Frontal cortex (tissue), 4 donors: Measurements from ENCODE around the gene SEZ6L. TPM values are rescaled to one million over a fixed set of nuclear protein-coding genes. Genes with fewer than 3 reads are reported as not detected.
"Not testable (repeated sequence)": the region's sequence is repeated elsewhere in the genome, so short reads cannot be mapped to it uniquely, and the experiment has no call there.

Source experiments
- DNase-seq, 2 donors: peaks; one replicate each; pipeline ENCODE4 v3.0.0; 2012; ENCODE audit warnings: low spot score in 2 of 2
- FAIRE-seq: peaks from 2 replicates; lab custom pipeline; 2012; peaks lifted over from hg19 to GRCh38; lab: Jason Lieb, UNC
- total RNA-seq: library from RNA; depleted of rRNA; stranded (reverse); fragments of >200 nt; gene quantifications from one replicate; pipeline ENCODE4 v1.2.3, GENCODE V29; 2014
- donor health status: control.
- donor health status: control.
- donor health status: control.

SEZ6L gene
- total RNA-seq, 1 donor from 2014 or later: 51.8 TPM

DNA sequence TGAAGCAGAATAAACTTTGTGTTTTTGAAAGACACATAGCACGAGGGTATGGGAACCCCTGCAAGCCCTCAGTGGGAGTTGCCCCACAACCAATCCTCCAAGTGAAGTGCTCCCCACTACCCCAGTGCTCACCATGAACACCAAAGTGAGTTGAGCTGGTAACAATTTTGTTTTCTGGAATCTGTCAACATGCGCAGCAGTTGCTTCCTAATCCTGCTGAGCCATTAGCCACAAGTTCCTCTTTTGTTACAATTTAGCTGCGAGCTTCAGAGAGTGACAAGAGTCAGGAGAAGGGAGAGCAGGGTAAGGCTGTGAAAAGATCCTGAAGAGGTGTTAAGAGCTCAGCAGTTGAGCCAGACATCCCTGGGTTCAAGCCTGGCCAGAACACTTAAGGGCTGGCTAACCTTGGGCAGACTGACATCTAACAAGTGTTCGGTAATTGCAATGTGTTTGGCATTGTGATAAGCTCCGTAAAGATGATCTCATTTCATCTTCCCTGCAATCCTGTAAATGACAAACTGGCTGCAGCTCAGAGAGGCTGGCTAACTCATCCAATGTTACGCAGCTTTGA, 235.7 kb downstream of the SEZ6L start:
- DNase-seq (no peak), FAIRE-seq (no peak)

DNA sequence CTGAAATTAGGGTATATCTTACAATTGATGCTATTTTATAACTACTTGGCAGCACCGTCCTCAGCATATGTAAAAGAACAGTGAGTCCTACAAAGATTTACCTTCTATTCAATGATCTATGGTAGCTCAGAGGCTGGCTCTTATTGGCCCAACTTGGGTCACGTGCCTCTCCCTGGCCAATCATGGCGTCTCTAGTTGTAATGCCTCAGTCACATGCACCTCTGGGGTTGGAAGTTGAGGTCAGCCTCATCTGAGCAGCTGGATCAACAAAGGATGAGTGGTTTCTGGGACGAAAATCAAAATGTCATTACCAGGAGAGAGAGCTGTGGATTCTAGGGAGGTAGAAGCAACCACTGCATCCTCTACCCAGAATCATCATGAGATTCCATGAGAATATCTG, 236.9 kb downstream of the SEZ6L start:
- no peak for FAIRE-seq

DNA sequence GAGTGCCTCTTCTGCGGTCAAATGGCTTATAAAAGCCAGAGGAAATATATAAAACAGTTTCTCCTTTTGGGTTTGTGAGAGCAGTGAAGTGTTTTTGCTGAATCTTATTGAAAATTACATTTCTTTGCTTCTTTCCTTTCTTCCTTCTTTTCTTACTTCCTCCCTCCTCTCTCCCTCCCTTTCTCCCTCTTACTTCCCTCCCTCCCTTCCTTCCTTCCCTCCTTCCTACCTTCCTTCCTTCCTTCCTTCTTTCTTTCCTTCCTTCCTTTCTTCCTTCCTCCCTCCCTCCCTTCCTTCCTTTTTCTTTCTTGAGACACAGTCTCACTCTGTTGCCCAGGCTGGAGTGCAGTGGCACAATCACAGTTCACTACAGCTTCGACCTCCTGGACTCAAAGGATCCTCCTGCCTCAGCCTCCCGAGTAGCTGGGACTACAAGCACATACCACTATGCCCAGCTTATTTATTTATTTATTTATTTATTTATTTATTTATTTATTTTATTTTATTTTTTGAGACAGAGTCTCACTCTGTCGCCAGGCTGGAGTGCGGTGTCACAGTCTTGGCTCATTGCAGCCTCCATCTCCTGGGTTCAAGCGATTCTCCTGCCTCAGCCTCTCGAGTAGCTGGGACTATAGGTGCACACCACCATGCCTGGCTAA, 239.4 kb downstream of the SEZ6L start:
- FAIRE-seq, DNase-seq: not testable (repeated sequence)

More for the DNA sequence above, 236.9 kb downstream of the SEZ6L start:
- no peak for DNase-seq

DNA sequence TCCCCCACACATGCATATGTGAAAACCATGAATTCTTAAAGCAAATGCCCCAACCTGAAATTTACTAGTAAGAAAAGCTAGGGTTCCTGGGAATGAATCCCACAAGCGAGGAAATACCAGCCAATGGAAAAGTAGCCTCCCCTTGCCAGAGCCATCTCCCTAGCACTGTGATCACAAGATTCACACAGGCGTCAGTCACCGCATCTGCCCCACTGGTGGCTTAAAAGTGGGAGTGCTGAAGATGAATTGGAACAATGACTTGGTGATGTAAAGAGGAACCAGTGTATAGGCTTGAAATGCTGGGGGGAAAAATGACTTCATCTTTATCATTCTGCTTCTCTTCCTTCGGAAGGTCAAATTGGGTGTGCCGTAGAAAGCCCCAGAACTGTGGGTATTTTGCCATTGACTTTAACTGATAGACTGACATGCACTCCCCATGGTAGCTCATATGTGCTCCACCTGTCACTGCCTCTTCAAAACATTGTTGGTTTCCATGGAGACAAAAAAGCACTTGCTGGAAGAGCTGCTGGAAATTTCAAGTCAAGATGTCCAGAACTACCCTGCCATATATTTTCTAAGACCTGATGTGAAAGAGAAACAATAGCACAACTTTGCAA, 240.6 kb downstream of the SEZ6L start:
- no peak for DNase-seq
- no peak for FAIRE-seq

DNA sequence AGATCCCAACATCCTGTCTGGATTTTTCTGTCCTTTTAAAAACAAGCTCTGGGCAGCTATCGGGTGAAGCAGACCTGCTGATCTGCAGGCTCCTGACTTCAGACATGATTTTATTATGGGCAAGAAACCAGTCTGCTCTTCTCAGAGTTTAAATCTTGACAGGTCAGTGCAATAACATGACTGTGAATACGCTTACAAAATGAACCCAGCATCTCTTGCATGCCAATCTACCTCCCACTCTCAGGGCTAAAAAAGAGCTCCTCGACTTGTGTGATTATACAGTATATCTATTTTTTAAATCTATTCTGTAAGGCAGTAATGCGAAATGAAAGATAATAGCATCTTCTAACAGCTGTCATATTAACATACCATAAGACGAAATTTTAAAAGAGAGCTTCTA, 241.1 kb downstream of the SEZ6L start:
- FAIRE-seq (no peak), DNase-seq (no peak)

DNA sequence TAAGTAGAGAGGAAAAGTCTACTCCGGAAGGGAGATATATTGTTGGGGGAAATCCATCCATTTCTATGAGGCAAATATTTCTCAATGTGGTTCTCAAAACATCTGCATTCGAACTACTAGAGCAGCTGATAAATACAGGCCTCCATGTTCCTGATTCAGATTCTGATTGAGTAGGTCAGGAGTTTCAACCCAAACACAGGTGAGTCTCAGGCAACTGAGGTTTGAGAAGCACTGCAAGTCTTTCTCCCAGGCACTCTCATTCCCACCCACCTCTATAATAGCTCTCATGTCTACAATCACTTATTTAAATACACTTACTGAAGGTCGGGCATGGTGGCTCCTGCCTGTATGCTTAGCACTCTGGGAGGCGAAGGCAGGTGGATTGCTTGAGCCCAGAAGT, 245.1 kb downstream of the SEZ6L start:
- no peak for FAIRE-seq
- no peak for DNase-seq

DNA sequence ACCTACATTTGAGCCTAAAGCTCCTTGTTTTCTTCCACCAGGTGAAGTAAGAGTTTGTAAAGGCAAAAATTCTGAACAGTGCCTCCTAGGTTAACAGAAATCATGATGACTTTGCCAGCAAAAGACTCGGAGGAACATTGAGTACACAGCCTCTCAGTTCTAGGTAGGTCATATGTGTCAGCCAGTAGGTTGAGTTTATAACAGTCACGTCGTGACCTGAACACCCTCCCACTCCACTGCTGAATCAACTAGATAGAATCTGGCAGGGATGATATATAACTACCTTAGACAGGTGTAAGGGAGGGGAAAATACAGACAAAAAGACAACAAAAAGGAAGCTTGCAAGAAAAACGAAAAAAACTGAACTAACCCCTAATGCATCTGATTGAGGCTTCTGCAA, 247.0 kb downstream of the SEZ6L start:
- DNase-seq (no peak), FAIRE-seq (no peak)

DNA sequence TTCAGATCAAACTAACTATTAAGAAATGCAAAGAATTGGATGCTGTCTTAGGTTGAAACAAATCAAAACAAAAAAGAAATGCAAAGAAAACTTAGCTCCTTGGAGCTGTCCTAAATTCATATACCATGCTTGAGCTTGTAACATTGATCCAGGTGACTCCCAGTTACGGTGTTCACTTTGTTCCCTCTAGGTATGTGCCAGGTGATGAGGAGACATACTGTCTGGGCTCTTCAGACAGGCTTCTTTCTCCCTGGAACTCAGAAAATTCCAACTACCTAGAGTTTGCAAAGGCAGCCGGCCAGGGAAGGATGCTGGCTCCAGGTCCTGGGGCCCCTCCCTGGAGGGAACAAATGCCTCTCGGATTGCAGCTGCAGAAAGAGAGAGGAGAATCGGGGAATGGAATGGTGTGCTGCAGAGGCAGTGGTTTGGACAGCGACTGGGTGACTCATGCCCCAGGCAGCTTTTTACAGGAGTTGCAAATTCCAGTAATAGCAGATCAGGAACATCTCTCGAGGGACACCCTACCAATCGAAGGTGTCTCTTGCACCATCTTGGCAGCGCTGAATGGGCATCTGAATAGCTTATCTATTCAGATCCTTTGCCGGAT, 247.5 kb downstream of the SEZ6L start:
- FAIRE-seq: no peak
- DNase-seq: no peak

DNA sequence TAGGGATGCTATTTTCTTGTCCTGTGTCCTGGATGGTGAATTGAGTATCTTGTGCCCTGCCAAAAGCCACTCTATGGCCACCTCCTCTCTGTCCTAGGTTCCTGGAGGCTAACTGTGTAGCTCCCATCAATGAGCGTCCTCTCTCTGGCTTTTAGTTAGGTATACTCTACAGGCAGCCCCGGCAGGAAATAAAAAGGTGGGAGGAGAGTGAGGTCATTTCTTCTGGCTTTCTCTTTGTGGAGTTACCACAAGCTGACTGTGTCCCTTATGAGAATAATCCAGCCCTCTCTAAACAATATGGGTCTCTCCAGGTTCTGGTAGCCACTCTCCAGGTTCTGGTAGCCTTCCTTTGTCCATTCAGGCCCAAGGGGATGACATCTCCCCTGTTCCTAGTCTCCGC, 248.1 kb downstream of the SEZ6L start:
- no peak for FAIRE-seq

DNA sequence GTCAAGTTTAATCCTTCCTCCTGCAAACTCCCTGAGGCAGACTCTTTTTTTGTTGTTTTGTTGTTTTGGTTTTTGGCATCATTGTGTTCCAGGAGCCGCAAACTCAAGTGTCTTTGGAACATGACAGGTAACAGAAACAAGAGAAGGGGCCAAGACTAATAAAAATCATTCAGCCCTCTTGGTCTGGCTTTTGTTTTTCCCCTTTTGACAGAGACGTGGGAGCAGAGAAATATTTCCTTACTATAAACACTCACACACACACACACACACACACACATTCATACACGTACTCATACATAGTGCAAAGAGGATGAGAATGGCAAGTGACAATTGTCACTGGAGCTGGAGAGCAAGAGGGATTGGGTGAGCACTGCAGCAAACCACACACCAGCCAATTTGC, 249.4 kb downstream of the SEZ6L start:
- FAIRE-seq (no peak), DNase-seq (no peak)

More for the DNA sequence above, 248.1 kb downstream of the SEZ6L start:
- DNase-seq: no peak

DNA sequence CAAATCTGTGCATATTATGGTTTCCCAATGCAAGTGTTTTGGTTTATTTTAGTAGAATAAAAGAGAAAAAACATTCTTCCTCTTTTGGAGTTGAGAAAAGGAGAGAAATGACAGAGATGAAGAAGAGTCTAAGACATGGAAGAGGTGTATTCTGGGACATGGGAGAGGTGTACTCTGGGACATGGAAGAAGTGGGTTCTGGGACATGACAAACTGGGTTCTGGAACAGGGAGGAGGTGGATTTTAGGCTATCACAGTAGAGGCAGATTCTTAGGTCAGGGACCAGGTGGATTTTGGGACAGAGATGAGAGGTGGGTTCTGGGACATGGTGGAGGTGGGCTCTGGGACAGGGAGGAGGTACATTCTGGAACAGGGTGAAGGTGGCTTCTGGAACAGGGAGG, 257.7 kb downstream of the SEZ6L start:
- no peak for FAIRE-seq
- DNase-seq: no peak

DNA sequence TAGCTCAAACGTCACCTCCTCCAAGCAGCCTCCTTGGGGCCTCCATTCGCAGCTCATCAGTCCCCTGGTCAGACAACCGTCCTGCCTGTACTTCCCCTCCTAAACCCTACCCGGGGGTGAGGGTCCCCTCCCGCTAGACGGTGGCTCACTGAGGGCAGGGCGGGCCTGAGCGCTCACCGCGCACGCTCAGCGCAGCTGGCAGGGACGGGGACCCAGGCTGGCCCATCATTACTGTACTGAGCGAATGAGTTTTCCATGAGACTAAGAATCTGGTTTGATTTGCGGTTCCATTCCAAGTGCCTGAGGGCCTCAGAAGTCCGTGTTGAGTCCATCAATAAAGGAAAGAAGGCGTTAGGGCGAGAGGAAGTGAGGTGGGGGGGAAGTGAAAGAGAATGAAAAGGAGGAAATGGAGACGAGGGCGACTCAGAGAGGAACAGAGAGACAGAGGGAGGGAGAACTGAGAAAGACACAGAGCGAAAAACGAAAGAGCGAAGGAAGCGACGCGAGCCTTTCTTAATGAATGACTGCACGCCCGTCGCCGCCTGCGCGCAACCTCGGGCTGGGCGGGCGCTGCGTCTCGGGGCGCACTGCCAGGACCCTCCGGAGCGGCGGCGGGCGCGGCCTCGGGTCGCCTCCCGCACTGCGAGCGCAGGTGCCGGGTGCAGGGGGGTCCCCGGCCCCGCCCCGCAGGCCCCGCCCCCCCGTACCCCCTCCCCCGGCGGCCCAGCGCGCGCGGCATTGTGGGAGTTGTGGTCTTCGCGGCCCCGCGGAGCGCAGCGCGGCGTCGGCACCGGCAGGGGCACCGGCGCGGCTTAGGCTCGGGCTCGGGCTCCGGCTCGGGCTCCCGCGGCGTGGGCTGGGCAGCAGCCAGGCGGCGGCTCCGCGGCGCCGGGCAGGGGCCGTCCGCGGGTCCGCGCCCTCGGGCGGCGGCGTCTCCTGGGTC, 259.5 kb downstream of the SEZ6L start, which contains the start of gene ASPHD2:
Gene ASPHD2 (plus strand): TSS at position 746 of the 943 bp plus-strand sequence. CDS start 4,356 bp downstream, outside the sequence.
- peak; percentile 73 to 85 for DNase-seq
- no peak for FAIRE-seq

DNA sequence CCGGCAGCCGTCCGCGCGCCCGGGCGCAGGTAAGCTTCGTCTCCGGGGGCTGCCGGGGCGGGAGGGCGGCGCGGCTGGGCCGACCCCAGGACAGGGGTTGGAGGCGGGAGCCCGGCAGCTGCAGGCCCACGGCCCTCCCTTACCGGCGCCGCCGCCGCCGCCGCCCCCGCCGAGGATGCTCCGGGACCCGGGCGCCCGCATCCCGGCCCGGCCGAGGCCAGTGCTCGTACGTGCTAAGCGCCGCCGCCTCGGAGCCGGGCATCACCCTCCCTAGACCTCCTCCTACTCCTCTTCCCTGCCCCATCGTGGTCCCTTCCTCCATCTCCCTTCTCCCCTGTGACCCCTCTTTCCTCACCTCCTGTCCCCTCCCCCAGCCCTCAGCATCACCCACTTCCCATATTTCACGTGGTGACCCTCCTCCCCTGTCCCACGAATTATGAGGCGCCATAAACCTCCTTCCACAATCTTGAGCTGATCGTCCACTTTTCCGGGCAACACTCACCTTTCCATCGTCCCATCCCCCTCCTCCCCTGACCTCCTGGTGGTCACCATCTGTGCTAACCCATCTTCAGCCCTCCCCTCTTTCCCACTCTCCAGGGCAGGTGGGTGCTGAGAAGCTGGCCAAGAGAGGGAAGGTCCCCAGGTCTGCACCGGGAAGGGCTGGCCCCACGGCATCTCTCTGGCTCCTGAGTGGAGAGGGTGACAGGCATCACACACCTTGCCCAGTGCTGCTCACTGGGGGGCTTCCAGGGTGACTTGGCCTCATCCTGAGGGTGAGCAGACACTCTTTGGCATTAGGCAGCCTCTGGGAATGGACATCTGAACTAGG, 260.4 kb downstream of the SEZ6L start:
- DNase-seq: peak in 1 of 2 donors; percentile 28
- no peak for FAIRE-seq

DNA sequence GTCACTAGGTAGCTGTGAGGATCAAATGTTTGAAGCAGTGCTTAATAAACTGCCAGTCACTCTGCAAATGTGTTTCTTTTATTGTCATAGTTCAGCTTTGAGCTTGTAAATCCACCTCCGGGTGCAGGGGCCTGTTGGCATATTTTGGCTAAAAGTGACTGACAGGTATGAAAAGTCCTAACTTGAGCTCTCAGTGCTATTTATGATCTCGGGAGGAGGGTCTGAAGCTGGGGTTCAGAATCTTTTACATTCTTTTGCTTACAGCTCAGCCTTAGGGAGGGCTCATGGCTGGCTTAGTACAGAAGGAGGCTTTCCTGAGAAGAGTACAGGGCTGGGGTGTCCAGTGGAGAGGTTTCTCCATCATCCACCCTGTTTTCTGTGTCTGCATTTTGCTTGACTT, 261.3 kb downstream of the SEZ6L start:
- FAIRE-seq (no peak), DNase-seq (no peak)

DNA sequence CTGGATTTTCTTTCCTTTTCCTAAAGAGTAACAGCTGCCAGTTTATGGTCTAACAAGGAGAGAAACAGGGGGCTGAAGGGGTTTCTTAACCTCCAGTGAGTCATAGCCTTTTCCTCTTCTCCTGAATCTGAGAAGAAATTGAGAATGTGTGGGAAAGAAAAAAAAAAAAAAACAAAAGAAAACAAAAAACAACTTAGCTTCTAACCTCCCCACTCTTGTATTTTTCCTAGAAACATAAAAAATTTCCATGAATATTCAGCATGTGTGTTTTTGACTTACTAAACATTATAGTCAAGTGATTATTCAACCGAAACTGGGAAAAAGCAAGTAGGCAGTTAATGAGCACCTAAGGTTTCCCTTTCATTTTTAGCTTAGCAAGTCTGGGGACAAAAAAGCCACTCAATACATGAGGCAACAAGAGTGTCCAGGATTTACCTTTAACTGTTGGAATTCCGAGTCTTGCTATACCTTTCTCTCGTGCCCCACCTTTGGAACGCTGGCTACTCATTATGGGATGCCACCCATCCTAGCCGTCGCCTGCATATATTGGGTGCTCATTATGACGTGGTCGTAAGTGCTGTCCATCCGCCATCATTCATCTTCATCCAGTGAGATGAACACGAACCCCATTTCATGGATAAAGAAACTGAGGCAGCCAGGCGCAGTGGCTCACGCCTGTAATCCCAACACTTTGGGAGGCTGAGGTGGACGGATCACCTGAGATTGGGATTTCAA, 262.2 kb downstream of the SEZ6L start:
- no peak for FAIRE-seq

DNA sequence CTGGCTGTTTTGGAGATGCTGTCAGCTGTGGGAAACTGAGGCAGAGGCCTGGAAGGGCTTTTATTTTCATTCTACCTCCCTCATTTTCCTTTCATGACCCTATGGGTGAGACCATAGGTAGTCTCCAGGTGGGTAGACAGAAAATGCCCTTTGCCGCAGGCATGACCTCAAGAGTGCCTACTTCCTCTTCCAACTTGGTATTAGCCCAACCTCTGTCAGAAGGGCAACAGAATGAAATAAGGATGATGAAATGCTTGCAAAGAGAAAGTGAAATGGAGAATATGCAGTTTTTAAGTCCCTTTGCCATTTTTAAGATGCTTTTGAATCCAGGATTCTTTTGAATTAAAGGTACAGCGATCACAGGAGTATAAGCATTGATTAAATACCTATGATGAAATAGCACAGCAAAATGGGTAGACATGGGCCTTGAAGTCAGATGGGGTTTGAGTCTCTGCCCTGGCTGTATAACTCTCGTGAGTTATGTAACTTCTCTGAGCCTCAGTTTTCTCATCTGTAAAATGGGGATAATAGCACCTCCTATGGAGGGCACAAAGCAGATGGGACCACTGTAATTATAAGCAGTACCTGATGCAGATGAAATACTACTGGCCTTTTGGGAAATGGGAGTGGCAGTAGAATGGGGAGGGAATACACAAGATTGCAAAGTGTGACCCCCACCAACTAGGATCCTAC, 263.5 kb downstream of the SEZ6L start:
- DNase-seq (no peak), FAIRE-seq (no peak)

More for the DNA sequence above, 262.2 kb downstream of the SEZ6L start:
- DNase-seq: no peak
